Putamen (tissue), 1 donor: Measurements from ENCODE around the gene WDR37.
A peak's percentile ranks its signal among the peaks of the same experiment; 100 is the strongest.
"Not testable (repeated sequence)": the region's sequence is repeated elsewhere in the genome, so short reads cannot be mapped to it uniquely, and the experiment has no call there.

Source experiments
- DNase-seq: peaks from one replicate; pipeline ENCODE4 v3.0.0-alpha.2; 2016; ENCODE audit warnings: low spot score

WDR37 gene, protein sequence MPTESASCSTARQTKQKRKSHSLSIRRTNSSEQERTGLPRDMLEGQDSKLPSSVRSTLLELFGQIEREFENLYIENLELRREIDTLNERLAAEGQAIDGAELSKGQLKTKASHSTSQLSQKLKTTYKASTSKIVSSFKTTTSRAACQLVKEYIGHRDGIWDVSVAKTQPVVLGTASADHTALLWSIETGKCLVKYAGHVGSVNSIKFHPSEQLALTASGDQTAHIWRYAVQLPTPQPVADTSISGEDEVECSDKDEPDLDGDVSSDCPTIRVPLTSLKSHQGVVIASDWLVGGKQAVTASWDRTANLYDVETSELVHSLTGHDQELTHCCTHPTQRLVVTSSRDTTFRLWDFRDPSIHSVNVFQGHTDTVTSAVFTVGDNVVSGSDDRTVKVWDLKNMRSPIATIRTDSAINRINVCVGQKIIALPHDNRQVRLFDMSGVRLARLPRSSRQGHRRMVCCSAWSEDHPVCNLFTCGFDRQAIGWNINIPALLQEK

DNA sequence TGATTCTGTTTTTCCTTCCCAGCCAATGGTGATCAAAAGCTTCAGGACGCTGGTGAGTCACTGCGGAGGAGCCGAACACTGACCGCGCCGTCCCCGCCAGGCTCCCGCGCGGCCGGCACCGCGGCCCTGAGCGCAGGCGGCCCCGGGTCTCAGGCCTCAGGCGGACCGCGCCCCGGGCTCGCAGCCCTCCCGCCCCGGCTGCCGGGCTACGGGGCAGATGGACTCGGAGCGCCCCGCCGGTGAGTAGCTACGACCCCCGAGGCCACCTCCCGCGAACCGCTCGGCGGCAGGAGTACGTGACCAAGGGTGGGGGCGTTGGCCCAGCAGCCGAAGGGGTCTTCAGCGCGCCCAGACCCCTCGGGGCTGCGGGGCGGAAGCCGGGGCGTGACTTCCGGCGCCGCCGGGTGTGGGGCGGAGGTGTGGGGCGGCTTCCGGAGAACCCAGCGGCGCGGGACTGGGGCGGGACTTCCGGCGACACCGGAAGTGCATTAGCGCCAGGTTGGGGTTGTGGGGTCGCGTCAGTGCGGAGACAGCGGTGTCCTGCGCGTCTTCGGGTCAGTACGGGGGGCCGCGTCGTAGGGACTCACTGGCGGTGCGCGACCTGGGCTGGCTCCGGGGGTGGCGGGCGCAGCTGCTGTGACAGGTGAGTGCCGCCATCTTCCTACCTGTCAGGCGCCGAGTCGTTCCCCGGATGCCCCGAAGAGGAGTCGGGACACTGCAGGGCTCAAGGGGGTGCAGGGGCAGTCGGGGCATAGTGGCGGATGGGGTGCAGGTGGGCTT lies at the start of gene WDR37:
WDR37 (plus strand) TSS at position 60 of the 780 bp plus-strand sequence. CDS start 15,771 bp downstream, outside the sequence.
- DNase-seq, result peak; percentile 85

DNA sequence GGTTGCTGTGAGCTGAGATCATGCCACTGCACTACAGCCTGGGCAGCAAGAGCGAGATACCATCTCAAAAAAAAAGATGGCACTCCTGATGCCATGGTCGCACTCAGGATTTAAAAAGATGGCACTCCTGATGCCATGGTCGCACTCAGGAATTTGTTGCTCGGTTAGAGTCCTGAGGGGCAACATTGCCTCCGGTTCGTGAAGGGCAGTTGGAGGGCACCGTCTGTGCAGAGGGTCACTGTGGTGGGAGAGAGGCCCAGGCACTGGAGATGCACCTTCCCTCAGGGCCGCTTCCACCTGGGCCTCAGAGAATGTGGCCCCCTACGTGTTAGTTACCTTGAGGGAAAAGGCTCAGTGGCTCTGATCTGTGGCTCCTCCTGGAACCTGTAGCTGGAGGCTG lies 49.6 kb upstream of the WDR37 start:
- no peak for DNase-seq

DNA sequence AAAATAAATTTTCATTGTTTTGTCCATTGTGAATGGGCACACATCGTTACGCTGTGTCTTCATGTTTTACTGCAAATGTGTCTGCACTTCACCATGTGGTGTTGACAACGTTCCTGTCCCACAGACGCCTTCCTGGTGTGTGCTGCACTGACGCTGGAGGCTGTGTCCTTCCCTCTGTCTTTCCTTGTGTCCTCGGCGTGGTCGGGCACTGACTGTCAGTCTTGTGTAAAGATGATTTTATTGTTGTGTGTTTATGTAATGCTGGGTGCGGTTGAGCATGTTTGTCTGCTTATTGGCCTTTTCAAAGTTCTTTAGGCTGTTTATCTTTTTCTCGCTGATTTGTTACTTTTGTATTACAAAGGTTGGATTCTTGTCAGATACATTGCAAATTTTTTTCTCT lies 48.6 kb upstream of the WDR37 start:
- no peak for DNase-seq

DNA sequence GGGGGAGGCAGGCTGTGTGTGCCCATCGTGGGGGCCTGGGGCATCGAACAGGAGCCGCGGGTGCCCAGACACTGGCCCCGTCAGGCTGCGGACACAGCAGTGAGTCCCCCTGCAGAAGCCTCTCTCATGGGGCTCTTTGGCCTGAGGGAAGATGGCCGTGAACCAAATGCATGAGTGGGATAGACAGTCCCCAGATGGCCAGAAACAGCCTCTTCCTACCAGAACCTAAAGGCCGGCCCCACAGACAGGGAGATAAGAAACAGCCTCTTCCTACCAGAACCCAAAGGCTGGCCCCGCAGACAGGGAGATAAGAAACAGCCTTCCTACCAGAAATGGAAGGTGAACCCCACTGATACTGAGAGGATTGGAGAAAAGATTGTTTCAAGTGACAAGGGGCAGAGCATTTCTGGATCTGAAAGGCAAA lies 47.1 kb upstream of the WDR37 start:
- DNase-seq, result no peak

DNA sequence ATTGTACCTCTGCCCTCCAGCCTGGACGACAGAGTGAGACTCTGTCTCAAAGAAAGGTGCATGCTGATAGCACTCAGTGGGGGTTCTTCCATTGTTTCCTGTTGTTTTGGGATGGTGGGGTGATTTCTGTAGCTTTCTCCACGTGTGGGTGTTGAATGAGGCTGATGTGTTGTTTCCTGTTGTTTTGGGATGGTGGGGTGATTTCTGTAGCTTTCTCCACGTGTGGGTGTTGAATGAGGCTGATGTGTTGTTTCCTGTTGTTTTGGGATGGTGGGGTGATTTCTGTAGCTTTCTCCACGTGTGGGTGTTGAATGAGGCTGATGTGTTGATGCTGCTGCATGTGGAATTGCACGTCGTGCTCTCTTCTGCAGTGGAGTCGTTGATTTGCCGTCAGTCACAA lies 46.2 kb upstream of the WDR37 start:
- DNase-seq, result not testable (repeated sequence)

DNA sequence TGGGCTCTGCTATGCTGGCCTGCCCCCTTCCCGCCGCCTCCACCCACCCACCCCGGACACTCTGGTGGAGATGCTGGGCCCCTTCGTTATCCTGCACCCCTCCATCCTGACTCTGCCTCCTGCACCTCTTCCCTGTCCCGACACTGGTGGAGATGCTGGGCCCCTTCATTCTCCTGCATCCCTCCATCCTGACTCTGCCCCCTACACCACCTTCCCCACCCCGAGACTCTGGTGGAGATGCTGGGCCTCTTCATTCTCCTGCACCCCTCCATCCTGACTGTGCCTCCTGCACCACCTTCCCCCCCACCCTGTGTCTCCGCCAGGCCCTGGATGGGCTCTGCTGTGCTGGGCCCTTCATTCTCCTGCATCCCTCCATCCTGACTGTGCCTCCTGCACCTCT lies 45.5 kb upstream of the WDR37 start:
- no peak for DNase-seq

DNA sequence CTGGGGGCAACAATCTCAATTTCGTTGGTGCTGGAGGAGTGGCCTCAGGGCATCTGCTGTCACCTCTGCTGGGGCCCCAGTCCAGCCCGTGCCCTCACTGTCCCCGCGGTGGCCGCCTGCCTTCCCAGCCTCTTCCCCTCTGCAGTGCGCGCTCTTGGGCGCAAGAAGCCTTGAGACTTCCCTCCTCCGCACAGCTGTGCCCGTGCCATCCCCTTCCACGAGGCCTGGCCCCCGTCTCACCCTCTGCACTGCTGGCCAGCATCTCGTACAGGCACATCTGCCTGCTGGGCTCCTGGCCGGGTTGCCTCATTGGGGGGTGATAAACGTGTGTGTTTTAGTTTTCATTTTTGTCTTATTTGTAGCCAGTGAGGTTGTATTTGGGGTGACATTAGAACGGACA lies 44.5 kb upstream of the WDR37 start:
- no peak for DNase-seq

DNA sequence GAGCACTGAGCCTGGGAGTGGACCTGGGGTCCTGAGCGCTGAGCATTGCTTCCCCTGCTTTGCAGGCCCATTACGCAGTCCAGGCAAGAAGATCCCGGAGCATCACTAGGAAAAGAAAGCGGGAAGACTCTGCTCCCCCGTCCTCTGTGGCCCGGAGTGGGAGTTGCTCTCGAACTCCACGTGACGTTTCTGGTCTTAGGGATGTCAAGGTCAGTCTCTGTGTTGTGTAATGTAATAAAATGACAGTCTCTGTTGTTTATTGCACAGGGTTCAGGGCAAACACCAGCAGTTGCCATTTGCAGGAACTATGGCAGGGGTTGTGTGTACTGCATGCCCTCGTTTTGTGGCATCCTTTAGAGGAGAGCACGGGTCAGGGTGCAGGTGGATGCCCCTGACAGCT lies 40.5 kb upstream of the WDR37 start:
- DNase-seq, result no peak

DNA sequence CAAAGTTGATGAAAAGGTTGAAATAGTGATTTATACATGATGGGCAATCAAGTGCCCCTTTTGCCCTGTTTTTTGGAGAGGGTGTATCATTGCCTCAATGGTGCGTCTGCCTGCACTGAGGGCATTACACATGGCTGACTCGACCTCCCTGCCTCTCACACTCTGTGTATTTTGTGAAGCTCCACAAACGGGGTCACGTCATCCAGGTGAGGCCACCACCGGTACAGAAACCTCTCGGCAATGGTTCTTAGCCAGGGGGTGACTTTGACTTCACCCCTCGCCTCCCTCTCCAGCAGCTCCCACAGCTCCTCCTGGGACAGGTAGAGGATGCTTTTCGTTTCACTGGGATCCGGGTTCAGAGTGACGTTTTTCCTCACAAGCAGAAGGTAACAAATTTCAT lies 36.8 kb upstream of the WDR37 start:
- no peak for DNase-seq

DNA sequence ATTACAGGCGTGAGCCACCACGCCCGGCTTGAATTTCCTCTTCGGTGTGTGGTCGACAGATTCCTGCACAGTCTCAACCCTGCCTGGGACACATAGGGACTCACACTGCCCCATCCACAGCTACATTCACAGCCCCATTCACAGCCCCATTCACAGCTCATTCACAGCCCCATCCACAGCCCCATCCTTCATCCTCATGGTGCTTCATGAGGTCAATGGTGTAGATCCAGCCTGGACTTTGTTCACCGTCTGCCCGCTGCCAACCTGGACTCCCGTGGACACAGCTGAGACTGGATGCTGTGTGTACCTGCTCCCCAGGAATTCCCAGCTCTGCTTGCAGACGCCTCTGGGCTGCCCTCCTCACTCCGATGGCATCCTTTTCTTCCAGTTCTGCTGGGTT lies 35.7 kb upstream of the WDR37 start:
- DNase-seq, result no peak

DNA sequence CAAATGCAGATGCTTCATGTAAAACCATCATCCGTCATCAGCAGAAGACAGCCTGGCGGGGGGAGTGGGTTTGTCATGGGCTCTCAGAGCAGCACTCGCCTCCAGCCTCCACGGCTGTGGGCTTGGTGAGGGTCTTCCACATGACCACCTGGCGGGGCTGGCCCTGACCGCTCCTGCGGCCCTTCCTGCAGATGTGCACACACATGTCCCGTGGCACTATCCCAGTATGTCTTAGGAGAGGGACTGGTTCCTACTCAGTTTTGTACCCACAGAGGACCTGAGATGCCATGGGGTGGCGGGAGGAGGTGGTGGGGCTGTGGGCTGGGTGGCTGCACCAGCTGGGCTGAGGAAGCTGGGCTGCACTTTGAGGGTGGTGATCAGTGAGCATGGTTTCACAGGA lies 35.2 kb upstream of the WDR37 start:
- DNase-seq, result no peak

DNA sequence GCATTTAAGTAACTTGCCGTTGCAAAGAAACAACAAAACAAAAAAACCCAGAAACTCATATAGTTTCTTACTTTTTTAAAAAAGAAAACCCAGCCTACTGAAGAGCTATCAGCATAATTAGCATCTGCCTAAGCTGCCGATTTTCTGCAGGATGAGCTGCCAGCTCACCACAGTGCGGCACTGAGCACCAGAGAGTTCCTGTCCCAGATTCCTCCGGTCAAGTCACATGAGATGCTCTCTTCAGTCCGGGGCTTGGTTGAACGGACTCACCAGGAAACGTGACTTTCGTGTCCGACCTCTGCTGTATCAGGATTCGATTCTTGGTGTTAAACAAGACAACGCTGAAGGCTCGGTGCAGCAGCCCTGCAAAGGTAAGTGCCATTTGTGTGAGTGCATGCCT lies 33.8 kb upstream of the WDR37 start:
- peak; percentile 75 for DNase-seq

DNA sequence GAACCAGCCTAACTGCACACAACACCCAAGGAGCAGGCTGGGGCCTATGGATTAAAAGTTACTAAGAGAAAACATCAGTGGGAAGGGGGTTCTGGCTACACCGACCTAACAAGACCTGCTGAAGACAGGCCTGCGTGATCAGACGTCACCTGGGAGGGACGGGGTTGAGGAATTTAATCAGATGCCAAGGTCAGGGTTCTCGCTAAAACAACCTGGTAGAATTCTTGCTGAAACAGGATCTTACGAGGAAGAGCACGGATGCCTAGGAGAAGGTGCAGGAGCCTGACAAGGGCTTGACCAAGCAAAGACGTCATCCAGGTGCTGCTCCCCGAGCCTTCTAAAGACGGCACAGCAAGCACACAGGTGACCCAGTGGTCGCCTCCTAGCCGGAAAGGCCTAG lies 32.1 kb upstream of the WDR37 start:
- no peak for DNase-seq

DNA sequence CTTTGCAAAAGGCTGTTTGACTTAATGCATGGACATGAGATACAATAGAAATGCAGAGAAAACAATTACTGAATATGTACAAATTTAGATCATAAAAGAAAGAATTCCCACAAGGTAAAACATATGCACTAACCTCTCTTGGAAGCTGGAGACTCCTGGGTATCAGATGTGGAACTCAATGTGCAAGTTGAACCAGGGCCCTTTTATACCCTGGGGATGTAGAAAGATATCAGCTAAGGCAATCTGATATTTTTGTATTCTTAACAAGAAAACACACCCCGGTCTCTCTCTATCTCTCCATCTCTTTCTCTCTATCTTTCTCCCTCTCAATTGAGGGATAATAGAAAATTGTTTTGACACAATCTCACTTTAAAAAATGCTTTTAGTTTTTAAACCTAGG lies 30.5 kb upstream of the WDR37 start, which contains the start of gene IDI2:
IDI2 (minus strand) TSS at position 177 of the 400 bp plus-strand sequence. CDS start 1,136 bp downstream, outside the sequence.
- no peak for DNase-seq

DNA sequence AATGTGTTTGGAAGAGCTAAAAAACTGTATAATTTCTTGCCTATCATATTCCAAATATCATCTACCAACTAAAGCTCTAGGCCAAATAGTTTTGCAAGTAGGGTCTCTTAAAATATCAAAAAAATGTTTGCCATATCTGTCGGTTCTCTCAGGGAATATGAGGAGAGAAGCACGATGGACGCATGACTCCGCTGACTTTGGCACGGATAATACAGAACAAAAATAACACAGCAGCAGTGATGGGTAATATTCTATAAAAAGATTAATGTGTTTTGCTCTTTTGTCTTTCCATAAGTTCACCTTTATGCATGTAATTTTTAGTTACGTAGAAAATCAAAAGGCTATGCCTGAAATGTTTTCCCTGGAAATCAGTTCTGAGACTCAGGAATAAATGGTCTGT lies 29.6 kb upstream of the WDR37 start:
- DNase-seq, result no peak

DNA sequence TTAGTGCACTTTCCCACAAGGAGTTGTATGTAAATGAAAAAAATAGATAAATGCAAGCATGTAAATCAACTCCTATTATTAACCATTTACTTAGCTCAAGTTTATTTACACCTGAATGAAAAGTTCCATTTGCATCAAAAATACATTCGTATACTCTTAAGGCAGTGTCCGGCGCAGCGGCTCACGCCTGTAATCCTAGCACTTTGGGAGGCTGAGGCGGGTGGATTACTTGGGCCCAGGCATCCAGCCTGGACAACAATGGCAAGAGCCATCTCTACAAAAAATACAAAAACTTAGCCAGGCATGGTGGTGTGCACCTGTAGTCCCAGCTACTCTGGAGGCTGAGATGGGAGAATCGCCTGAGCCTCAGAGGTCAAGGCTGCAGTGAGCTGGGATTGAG lies 26.3 kb upstream of the WDR37 start:
- DNase-seq, result no peak

DNA sequence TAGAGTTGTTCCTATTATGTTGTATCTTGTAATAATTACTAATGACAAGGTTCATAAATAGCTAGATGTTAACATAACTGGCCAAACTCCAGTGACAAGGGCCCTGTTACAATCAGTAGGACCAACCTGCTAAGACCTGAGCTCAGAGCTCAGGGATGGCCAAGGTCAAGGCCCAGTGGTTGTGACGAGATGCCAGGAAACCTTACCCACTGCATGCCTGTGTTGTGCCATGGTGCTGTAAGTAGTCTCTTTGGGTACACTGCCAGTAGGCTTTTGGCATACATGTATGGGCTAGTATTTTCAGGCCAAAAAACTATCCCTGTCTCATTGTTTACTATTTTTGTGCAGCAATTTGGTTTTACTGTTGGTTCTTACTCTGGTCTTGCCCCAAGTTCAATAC lies 22.6 kb upstream of the WDR37 start:
- DNase-seq, result no peak

DNA sequence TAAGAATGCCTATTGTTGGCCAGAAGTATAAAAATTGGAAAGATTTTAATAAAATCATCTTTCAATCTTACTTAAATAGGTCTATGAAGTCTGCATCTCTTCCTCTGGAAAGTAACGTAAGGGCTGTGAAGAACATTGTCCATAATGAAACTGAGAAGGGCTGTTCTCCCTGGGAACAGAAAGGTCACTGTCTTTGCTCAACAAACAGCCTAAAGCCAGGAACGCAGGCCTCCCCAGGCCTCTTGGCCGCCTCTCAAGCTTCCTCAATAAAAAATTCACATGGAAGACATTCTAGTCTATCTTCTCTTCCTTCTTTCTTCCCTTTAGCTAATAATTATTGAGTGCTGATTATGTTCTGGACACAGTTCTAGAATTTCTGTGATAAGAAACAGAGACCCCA lies 21.4 kb upstream of the WDR37 start:
- DNase-seq, result peak; percentile 77

DNA sequence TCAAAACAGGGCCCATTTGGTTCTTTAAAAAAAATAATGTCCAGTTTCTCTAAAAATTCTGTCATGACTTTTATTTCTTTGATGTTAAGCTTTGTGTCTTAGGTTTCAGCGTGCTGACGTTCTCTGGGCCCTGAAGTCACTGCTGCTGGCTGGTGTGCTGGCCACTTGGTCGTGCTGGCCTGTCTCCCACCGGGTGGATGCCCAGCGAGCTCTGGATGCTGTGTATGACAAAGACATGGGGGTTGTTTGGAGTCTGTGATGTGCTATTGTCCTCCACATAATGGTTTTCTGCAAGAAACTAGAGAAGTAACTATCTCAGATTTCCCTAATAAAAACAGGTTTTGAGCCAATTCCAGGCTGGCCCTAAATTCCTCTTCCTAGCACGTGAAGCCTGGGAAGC lies 21.0 kb upstream of the WDR37 start:
- peak; percentile 81 for DNase-seq

DNA sequence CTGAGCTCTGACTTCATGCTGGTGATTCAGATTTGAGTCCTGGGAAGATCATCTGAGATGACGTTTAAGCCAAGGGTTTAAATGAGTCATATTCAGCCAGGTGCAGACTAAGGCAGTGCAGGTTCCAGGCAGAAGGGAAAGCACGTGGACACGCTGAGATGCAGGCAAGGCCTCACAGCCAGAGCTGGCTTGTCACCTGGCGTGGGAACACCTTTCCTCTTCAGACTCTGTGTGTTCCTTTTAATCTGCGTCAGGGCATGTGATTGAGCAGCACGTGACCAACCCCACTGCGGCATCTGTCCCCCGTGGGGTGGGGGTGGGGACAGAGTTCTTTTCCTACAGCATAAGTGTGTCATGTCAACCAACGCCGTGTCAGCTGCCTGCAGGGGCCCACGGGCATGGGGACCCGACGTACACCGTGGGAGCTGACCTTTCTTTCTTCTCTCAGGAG lies 19.8 kb upstream of the WDR37 start:
- peak; percentile 67 for DNase-seq

DNA sequence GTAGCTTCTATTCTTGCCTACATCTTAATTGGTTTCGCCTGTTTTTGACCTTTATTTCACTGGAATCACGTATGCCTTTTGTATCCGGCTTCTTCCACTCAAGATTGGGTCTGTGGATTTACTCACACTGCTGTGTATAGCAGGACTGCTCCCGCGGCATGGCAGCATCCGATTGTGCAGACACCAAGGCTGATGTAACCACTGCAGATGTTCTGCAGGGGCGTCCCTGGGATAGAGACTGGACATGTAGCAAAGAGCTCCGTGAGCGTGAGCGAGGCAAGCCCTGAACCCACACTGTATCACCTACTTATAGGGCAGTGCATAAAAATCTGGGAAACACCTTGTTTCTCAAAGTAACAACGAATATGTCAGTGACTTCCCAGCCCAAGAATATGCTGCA lies 19.1 kb upstream of the WDR37 start:
- DNase-seq, result peak; percentile 37

DNA sequence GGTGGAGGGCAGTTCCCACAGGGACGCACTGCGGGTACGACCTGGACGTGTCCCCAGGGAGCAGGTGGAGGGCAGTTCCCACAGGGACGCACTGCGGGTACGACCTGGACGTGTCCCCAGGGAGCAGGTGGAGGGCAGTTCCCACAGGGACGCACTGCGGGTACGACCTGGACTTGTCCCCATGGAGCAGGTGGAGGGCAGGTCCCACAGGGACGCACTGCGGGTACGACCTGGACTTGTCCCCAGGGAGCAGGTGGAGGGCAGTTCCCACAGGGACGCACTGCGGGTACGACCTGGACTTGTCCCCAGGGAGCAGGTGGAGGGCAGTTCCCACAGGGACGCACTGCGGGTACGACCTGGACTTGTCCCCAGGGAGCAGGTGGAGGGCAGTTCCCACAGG lies 17.4 kb upstream of the WDR37 start:
- not testable (repeated sequence) for DNase-seq

DNA sequence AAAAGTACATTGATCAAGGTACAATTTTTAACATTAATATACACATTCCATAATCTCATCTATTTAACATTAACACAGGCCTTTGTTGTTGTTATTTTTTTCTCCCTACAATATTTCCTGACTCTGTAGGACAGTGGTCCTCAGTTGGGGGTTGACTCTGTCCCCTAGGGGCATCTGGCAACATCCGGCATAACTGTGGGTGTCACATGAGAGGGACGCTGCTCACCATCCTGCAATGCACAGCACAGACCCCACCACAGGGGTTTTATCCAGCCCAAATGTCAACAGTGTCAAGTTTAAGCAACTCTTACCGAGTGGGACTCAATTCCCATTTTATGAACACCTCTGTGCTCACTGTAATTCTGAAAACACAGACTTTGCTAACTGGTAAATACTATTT lies 16.1 kb upstream of the WDR37 start:
- no peak for DNase-seq
